Inferior parietal cortex (tissue), 1 donor: ENCODE measurements around the gene IFITM2.
"Not testable (repeated sequence)": the region's sequence is repeated elsewhere in the genome, so short reads cannot be mapped to it uniquely, and the experiment has no call there.

Experiments used
- DNase-seq: peaks from one replicate; pipeline ENCODE4 v3.0.0-alpha.2; 2016; ENCODE audit errors: extremely low spot score

Gene IFITM2

DNA sequence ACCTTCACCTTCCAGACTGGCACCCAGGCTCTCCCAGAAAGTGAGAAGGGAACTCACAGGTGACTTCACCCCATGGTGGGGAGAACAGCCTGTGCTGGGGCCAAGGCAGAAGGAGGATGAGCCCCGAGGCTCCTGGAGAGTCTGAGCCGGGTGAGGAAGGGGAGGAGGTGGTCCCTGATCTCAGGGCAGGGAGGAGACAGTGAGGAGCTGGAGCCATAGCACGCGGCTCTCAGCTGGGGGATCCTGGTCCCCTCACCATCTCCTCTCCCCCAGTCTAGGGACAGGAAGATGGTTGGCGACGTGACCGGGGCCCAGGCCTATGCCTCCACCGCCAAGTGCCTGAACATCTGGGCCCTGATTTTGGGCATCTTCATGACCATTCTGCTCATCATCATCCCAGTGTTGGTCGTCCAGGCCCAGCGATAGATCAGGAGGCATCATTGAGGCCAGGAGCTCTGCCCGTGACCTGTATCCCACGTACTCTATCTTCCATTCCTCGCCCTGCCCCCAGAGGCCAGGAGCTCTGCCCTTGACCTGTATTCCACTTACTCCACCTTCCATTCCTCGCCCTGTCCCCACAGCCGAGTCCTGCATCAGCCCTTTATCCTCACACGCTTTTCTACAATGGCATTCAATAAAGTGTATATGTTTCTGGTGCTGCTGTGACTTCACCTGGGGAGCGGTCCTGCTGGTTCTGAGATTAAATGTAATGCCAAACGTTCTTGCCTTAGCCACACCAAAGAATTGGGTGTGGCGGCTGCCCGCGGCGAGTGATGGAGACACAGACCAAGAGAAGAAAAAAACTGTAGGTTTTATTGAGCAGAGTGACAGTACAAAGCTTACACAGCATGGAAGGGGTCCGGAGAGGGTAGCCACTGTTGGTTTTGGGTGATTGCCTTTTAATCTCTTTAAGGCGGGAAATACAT, 1.4 kb downstream of the IFITM2 start:
- DNase-seq = not testable (repeated sequence)

DNA sequence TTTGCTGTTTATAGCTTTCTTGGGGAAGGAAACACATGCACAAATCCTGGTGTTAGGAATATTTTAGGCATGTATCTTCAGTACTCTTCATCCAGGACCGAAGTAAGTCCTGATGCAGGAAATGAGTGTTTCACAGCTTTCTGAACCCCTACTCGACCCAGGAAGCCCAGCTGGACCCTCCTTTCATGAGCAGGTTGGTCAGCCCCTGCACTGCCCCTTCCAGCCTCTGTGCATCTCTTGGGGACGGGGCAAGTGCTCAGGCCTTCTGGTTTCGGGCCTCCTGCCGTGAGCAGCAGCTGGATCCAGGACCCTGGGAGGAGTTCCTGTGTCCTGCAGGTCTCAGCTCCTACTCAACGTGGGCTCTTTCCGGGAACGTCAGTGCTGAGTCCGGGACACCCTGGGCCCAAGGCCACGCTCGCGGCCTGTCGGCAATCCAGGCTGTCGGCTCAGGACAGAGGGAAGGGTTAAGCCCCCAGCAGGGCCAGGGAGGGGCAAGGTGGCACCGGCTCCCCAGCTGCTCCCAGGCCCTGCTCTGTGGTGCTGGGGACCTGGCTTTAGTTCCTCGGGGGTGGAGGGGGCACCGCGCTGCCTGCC, 2.5 kb downstream of the IFITM2 start:
- DNase-seq = not testable (repeated sequence)

DNA sequence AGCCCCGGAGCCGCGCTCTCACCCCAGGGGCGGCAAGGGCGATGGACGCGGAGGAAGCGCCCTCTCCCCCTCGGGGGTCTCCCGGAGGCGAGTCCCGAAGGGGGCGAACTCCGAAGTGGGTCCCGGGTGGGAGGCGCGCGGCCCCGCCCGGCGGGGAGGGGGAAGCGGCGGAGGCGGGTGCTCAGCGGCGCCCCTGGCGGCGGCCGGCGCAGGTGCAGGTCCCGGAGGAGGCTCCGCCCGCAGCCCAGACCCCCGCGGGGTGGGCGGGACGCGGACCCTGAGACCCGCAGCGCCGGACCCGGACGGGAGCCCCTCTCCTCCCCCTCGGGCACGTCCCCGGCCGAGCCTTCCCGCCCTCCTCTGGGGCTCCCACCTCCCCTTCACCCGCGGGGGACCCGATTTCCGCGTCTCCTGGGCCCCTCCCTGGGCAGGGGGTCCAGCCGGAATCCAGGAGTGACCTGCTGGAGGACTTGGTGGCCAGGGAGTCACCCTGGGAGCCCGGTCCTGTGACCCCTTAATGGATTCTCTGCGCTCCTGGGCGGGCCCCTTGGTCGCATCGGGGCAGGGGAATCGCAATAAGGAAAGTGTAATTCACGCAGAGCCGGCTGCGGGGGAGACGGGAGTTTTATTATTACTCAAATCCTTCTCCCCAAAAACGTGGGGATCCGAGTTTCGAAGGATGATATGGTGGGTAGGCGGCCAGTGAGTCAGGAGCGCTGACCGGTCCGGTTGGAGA, 3.6 kb downstream of the IFITM2 start:
- not testable (repeated sequence) for DNase-seq

DNA sequence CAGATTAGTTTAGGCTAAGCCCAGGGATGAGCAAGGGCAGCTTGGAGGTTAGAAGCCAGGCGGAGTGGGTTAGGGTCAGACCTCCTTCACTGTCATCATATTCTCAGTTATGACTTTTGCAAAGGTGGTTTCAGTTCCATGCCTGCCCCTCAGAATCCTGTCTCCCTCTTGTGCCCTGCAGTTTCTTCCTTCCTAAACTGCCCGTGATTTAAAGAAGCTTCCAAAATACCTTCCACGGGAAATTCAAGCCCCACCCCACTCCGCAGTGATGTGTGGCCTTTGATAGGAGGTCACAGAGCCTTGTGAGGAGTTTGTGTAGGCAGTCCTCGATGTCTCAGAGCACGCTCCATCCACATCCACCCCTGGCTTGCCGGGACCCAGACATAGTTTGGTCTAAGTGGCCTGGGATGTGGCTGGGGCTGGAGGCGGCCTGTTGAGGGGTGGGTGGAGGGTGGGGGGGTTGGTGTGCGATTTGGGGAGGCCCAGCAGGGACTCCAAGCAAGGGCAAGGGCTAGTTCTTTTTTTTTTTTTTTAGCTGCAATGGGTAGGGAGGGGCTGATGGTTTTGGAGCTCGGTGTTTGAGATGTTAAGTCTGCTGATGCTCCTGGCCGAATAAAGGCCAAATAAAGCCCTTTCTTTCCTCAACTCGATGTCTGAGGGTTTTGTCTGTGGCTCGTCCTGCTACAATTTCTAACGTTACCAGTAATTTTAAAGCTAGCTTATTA, 4.6 kb downstream of the IFITM2 start:
- DNase-seq = no peak

DNA sequence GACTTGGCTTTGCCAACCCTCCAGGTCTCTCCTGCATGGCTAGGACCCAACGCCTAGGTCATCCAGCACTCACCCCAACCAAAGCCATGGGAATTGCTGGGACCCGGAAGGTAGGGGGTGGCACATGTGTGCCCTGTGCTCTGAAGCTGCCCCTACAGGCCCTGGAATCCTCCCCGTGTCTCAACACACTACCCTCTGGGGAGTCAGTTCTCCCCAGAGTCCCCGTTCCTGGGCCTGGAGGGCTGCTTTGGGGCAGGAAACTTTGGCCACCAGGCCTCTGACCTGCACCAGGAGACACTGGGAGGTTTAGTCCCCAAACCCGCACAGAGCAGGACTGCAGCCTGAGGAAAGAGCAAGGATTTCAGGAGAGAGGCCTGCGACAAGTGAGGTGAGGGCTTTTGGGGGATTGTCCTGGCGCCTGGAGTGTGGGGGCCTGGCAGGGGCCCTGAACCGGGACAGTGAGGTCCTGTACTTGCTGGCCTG, 5.7 kb downstream of the IFITM2 start:
- DNase-seq = no peak

DNA sequence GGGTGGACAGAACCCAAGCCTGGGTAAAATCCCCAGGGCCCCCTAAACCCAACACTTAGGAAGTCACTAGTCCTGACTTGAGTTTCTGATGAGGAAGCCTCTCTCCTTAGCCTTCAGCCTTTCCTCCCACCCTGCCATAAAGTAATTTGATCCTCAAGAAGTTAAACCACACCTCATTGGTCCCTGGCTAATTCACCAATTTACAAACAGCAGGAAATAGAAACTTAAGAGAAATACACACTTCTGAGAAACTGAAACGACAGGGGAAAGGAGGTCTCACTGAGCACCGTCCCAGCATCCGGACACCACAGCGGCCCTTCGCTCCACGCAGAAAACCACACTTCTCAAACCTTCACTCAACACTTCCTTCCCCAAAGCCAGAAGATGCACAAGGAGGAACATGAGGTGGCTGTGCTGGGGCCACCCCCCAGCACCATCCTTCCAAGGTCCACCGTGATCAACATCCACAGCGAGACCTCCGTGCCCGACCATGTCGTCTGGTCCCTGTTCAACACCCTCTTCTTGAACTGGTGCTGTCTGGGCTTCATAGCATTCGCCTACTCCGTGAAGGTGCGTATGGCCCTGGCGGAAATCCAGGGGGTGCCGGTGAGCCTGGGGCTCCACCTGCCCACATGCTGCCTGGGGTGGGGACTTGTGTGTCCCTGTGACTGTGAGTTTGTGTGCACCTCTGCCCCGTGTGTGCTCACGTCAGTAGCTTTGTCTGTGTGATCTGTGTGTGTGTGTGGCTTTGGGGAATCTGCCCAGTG, 6.4 kb downstream of the IFITM2 start, which contains the start of gene IFITM1:
Gene IFITM1 (plus strand): TSS at position 254 of the 767 bp plus-strand sequence. CDS start 131 bp downstream, at position 385.
- no peak for DNase-seq

DNA sequence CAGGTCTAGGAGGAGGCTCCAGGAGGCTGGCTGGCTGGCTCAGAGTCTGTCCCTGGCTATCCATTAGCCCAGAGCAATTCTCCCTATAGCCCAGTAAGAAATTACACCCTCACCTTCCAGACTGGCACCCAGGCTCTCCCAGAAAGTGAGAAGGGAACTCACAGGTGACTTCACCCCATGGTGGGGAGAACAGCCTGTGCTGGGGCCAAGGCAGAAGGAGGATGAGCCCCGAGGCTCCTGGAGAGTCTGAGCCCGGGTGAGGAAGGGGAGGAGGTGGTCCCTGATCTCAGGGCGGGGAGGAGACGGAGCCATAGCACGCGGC, 6.9 kb downstream of the IFITM2 start:
- not testable (repeated sequence) for DNase-seq

DNA sequence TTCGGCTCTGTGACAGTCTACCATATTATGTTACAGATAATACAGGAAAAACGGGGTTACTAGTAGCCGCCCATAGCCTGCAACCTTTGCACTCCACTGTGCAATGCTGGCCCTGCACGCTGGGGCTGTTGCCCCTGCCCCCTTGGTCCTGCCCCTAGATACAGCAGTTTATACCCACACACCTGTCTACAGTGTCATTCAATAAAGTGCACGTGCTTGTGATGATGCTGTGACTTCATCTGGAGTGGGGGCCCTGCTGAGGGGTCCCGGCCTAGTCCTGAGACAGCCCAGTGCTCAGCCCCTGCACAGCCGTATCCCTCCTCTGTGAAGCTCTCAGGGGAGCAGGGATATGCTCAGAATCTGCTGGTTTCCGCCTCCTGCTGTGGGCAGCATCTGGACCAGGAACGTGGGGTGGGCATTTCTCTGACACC, 7.5 kb downstream of the IFITM2 start:
- no peak for DNase-seq

DNA sequence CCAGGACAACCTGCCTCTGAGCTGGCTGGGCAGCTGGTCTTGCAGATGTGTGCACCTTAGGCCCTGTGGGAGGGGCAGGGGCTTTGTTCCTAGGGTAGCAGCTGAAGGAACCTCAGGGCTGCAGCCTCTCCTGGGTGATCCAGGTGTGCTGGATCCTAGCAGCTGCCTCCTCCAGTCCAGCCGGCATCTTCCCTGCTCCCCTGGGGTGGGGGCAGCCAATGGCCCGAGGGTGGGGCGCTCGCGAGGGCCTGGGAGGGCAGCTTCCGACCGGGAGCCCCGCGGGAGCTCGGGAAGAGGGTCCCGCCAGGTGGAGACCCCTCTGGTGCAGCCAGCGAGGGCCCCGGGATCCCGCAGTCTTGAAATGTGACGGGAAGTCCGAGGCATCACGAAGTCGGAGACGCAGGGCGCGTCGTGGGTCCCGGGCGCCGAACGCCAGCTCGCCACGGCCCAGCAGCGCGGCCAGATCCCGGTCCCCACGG, 7.9 kb downstream of the IFITM2 start:
- no peak for DNase-seq

DNA sequence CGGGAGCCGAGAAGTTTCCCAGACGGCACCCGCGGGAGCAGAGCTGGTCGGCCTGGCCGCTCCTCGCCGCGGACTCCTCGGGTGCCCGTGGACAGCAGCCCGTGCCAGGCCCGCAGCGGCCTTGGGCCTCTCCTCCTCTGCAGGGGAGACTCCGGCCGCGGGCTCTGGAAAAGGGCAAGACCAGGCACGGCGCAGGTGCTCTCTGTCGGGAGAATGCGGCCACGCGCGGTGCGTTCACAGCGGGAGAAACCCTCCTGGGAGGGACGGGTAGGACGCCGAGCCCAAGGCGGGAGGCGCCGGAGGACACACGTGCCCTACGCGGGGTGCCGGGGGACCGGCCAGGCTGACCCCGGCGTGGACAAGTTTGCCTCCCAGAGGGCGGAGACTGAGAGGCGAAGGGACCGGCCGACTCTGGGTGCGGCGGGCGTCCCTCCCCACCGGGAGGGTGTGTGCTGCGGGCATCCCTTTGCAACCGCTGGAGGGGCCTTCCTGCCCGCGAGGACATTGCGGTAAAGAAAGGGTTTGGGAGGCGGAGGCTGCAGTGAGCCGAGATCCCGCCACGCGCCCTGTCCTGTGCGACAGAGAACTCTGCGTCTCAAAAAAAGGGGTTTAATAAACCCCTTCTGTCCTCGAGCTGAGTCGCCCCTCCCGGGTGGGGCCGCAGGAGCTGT, 8.6 kb downstream of the IFITM2 start:
- DNase-seq = no peak

DNA sequence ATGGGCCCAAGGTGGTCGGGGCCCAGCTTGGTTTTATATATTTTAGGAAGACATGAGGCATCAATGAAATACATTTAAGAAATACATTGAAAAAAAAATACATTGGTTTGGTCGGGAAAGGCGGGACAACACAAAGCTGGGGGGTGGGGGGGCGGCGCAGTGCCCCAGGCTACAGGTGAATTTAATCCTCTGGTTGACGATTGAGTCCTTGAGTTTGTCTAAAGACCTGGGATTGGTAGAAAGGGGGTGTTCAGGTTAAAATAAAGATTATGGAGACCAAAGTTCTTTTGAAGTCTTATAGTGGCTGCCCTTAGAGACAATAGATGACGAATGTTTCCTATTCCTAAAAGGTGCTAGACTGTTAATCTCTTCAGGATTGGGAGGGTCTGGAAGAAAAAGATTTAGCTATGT, 9.3 kb downstream of the IFITM2 start:
- DNase-seq = no peak

DNA sequence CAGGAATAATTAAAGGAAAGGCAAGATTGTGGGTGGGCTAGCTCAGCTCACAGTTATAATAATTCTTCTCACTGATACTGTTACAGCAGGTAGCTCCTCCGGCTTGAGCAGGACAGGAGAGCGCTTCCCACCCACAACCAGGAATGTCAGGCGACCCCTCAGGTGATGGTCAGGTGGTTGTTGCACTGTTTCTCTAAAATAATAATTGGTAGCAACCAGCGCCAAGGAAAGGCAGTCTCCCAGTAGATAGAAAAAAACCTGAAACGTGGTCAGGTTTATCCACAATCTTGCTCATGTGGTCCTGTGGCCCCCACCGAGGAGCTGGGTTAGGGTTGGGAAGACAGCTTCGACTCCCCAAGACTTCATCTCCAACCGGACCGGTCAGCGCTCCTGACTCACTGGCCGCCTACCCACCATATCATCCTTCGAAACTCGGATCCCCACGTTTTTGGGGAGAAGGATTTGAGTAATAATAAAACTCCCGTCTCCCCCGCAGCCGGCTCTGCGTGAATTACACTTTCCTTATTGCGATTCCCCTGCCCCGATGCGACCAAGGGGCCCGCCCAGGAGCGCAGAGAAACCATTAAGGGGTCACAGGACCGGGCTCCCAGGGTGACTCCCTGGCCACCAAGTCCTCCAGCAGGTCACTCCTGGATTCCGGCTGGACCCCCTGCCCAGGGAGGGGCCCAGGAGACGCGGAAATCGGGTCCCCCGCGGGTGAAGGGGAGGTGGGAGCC, 10.2 kb downstream of the IFITM2 start:
- not testable (repeated sequence) for DNase-seq

DNA sequence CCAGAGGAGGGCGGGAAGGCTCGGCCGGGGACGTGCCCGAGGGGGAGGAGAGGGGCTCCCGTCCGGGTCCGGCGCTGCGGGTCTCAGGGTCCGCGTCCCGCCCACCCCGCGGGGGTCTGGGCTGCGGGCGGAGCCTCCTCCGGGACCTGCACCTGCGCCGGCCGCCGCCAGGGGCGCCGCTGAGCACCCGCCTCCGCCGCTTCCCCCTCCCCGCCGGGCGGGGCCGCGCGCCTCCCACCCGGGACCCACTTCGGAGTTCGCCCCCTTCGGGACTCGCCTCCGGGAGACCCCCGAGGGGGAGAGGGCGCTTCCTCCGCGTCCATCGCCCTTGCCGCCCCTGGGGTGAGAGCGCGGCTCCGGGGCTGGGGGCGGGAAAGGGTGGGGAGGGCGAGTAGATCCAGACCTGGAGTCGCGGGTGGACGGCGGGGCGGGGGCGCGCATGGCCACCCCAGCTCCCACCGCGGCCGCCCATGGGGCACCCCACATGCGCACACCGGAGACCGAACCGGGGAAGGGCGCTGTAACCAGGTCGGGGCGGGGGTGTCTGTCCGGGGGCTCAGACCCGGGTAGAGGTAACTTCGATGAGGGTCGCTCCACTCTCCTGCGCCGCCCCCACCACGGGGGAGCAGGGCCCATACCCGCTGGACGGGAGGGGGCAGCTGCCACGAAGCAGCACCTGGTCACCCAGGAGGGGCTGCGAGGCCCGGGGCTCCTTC, 10.9 kb downstream of the IFITM2 start:
- DNase-seq = not testable (repeated sequence)

DNA sequence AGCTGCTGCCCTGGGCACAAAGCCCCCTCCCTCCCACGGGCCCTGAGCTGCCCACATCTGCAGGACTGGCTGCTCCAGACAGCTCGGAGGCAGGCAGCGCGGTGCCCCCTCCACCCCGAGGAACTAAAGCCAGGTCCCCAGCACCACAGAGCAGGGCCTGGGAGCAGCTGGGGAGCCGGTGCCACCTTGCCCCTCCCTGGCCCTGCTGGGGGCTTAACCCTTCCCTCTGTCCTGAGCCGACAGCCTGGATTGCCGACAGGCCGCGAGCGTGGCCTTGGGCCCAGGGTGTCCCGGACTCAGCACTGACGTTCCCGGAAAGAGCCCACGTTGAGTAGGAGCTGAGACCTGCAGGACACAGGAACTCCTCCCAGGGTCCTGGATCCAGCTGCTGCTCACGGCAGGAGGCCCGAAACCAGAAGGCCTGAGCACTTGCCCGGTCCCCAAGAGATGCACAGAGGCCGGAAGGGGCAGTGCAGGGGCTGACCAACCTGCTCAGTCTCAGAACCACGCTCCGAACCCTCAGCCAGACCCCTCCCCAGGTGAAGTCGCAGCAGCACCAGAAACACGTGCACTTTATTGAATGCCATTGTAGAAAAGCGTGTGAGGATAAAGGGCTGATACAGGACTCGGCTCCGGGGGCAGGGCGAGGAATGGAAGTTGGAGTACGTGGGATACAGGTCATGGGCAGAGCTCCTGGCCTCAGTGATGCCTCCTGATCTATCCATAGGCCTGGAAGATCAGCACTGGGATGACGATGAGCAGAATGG, 11.7 kb downstream of the IFITM2 start:
- not testable (repeated sequence) for DNase-seq

DNA sequence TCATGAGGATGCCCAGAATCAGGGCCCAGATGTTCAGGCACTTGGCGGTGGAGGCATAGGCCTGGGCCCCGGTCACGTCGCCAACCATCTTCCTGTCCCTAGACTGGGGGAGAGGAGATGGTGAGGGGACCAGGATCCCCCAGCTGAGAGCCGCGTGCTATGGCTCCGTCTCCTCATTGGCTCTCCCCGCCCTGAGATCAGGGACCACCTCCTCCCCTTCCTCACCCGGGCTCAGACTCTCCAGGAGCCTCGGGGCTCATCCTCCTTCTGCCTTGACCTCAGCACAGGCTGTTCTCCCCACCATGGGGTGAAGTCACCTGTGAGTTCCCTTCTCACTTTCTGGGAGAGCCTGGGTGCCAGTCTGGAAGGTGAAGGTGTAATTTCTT, 12.3 kb downstream of the IFITM2 start:
- DNase-seq = not testable (repeated sequence)

DNA sequence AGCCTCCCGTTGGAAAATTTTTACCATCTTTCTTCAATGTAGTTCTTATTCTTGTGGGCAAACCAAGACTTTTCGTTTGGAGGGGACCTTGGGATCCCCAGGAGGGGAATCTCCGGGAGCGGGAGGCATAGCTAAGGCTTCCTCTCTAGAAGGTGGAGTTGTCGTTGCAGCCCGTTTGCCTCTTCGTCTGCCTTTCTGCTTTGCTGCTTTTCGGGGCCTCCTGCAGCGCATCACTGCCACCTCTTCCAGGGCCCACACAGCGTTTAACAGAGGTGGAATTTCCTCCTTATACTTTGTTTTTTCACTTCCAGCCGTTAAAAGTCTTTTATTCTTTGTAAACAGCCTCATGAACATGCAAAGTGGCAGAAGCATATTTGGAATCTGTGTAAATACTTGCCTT, 16.5 kb downstream of the IFITM2 start:
- no peak for DNase-seq

DNA sequence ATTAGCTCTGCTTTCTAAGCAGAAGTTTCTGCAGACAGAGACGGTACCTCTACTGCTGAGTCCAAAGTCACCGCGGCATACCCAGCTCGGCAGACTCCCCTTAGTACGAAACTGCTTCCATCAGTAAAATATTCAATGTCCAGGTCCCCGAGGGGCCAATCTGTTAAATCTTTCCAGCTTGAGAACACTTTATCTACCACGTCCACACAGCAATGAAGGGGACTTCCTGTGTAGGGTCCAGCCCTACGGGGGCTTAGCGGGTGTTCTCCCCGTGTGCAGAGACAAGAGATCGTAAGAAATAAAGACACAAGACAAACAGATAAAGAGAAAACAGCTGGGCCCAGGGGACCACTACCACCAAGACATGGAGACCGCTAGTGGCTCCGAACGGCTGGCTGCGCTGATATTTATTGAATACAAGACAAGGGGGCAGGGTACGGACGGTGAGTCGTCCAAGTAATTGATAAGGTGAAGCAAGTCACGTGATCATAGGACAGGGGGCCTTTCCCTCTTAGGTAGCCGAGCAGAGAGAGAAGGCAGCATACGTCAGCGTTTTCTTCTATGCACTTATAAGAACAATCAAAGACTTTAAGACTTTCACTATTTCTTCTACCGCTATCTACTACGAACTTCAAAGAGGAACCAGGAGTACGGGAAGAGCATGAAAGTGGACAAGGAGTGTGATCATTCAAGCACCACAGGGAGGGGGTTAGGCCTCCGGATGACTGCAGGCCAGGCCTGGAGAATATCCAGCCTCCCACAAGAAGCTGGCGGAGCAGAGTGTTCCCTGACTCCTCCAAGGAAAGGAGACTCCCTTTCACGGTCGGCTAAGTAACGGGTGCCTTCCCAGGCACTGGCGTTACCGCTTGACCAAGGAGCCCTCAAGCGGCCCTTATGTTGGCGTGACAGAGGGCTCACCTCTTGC, 17.2 kb downstream of the IFITM2 start:
- DNase-seq = not testable (repeated sequence)
